OCI-LY7 (cell line): ENCODE data around the gene FBXO2.

Experiments
- EZH2phosphoT487 ChIP-seq: fragments of 200-600 bp; sonication (generic); IDR thresholded peaks from 2 replicates; pipeline ENCODE4 v1.6.1; 2018; ENCODE audit warnings: low read depth, borderline replicate concordance, mild to moderate bottlenecking, mixed run types, antibody characterized with exemption, low read length, moderate library complexity, mixed read lengths
- TF ChIP-seq, protein P1 (sequence below): fragments of 200-600 bp; sonication (generic); conservative IDR thresholded peaks from 2 replicates; pipeline ENCODE4 v1.5.1; 2014; ENCODE audit warnings: mild to moderate bottlenecking, antibody characterized with exemption, low read length, moderate library complexity, mixed read lengths

DNA sequence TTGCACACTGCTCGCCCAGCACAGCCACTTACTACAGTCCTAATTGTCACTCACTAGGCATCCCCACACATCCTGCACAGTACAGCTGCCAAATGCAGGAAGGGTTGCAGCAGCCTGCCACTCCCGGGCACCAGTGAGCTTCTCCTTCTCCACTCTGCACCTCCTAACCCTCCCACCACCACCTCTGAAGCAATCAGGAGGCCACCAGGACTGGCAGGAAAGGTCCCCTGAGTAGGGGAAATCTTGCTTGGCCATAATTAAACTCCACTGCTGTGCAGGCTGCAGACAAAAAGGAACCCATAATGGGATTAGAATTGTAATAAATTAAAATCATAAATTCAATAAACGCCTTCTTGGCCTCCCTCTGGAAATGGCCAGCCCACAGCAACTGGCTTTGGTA lies 31.8 kb downstream of the FBXO2 start:
- TF ChIP-seq, protein P1, sequence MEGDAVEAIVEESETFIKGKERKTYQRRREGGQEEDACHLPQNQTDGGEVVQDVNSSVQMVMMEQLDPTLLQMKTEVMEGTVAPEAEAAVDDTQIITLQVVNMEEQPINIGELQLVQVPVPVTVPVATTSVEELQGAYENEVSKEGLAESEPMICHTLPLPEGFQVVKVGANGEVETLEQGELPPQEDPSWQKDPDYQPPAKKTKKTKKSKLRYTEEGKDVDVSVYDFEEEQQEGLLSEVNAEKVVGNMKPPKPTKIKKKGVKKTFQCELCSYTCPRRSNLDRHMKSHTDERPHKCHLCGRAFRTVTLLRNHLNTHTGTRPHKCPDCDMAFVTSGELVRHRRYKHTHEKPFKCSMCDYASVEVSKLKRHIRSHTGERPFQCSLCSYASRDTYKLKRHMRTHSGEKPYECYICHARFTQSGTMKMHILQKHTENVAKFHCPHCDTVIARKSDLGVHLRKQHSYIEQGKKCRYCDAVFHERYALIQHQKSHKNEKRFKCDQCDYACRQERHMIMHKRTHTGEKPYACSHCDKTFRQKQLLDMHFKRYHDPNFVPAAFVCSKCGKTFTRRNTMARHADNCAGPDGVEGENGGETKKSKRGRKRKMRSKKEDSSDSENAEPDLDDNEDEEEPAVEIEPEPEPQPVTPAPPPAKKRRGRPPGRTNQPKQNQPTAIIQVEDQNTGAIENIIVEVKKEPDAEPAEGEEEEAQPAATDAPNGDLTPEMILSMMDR: no peak
- TF ChIP-seq EZH2phosphoT487: no peak
